Smooth muscle cell of the coronary artery (primary cell): ENCODE results near the gene AFDN. TPM values are rescaled to one million over a fixed set of nuclear protein-coding genes. Genes with fewer than 3 reads are reported as not detected.

ENCODE experiments used
- total RNA-seq: library from RNA; depleted of rRNA; stranded (reverse); fragments of >200 nt; gene quantifications from 2 replicates; pipeline ENCODE4 v1.2.3, GENCODE V29; 2014; ENCODE audit warnings: low replicate concordance

The AFDN gene, protein sequence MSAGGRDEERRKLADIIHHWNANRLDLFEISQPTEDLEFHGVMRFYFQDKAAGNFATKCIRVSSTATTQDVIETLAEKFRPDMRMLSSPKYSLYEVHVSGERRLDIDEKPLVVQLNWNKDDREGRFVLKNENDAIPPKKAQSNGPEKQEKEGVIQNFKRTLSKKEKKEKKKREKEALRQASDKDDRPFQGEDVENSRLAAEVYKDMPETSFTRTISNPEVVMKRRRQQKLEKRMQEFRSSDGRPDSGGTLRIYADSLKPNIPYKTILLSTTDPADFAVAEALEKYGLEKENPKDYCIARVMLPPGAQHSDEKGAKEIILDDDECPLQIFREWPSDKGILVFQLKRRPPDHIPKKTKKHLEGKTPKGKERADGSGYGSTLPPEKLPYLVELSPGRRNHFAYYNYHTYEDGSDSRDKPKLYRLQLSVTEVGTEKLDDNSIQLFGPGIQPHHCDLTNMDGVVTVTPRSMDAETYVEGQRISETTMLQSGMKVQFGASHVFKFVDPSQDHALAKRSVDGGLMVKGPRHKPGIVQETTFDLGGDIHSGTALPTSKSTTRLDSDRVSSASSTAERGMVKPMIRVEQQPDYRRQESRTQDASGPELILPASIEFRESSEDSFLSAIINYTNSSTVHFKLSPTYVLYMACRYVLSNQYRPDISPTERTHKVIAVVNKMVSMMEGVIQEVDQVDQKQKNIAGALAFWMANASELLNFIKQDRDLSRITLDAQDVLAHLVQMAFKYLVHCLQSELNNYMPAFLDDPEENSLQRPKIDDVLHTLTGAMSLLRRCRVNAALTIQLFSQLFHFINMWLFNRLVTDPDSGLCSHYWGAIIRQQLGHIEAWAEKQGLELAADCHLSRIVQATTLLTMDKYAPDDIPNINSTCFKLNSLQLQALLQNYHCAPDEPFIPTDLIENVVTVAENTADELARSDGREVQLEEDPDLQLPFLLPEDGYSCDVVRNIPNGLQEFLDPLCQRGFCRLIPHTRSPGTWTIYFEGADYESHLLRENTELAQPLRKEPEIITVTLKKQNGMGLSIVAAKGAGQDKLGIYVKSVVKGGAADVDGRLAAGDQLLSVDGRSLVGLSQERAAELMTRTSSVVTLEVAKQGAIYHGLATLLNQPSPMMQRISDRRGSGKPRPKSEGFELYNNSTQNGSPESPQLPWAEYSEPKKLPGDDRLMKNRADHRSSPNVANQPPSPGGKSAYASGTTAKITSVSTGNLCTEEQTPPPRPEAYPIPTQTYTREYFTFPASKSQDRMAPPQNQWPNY (N-terminal part only)
- total RNA-seq: 29.2 and 48.4 TPM in 2 replicates

DNA sequence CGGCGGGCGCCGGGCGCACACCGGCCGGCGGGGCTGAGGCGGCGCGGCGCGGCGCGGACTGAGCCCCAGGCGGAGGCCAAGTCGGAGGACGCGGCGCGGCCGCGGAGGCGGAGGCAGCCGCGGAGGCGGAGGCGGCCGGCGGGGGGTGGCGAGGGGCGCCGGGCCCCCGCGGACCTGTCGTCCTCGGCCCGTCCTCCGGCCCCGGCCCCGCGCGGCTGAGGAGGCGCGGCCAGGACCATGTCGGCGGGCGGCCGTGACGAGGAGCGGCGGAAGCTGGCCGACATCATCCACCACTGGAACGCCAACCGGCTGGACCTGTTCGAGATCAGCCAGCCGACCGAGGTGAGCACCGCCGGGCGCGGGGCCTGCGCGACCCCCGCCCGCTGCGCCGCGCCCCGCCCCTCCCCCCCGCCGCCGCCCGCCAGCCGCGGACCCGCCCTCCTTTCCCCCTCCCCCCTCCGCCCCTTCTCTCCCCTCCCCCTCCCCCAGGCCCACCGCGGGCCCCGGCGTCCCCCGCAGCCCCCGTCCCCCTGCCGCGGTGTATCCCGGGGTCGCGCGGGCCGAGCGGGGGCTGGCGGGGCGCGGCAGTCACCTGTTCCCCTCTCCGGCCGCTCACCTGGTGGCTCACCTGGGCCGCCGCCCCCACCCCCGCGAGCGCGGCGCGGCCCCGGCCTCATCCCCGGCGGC lies at the start of gene AFDN:
AFDN (plus strand) TSS at position 16 of the 687 bp plus-strand sequence; CDS start at position 238, 222 bp downstream.

GRCh38 chr6:167997642-167998041 lies 170.9 kb downstream of the AFDN start, which contains the start of gene KIF25:
KIF25 (plus strand) TSS chr6:167997671; CDS start chr6:168029586, 31,915 bp downstream.

Other genes starting within 250 kb of the AFDN start
- not detected in 2 replicates for gene KIF25, start 170.8 kb downstream of the AFDN start, total RNA-seq